ENCODE measurements around the gene PRKAG3.

GRCh38 chr2:218773881-218774280, 57.7 kb downstream of the PRKAG3 start:
- no peak for TF ChIP-seq CTCF (IDR thresholded peaks at IDR 0.05)
- no peak for TF ChIP-seq POLR2A (IDR thresholded peaks at IDR 0.05)
